Daoy (cell line): Measurements from ENCODE around the gene PRADC1. TPM values are rescaled to one million over a fixed set of nuclear protein-coding genes. Genes with fewer than 3 reads are reported as not detected.

Experiments
- DNase-seq: peaks from one replicate; pipeline ENCODE4 v3.0.0-alpha.2; 2015; ENCODE audit warnings: low read depth
- total RNA-seq: library from RNA; depleted of rRNA; stranded (reverse); fragments of >200 nt; shearing (Covaris generic); gene quantifications from 2 replicates; pipeline ENCODE4 v1.2.3, GENCODE V29; 2014

The PRADC1 gene
- total RNA-seq, 1 experiment from 2014 or later = 30.8 TPM

GRCh38 chr2:73258913-73259215 lies 25.8 kb upstream of the PRADC1 start:
- no peak for DNase-seq

GRCh38 chr2:73258186-73258912 lies 25.3 kb upstream of the PRADC1 start:
- DNase-seq = no peak

- DNase-seq = no peak
Measured at GRCh38 chr2:73257425-73258125, 24.5 kb upstream of the PRADC1 start.

- no peak for DNase-seq
Measured at GRCh38 chr2:73257021-73257420, 24.0 kb upstream of the PRADC1 start.

GRCh38 chr2:73256618-73256922 lies 23.5 kb upstream of the PRADC1 start:
- no peak for DNase-seq

- no peak for DNase-seq
Measured at GRCh38 chr2:73255907-73256617, 23.0 kb upstream of the PRADC1 start.

GRCh38 chr2:73255007-73255644 lies 22.1 kb upstream of the PRADC1 start:
- no peak for DNase-seq

GRCh38 chr2:73254343-73255006 lies 21.4 kb upstream of the PRADC1 start:
- no peak for DNase-seq

- no peak for DNase-seq
Measured at GRCh38 chr2:73253901-73254300, 20.9 kb upstream of the PRADC1 start.

GRCh38 chr2:73253400-73253799 lies 20.4 kb upstream of the PRADC1 start:
- DNase-seq = no peak

- DNase-seq = no peak
Measured at GRCh38 chr2:73252238-73253027, 19.4 kb upstream of the PRADC1 start.

GRCh38 chr2:73250872-73251846 lies 18.1 kb upstream of the PRADC1 start:
- DNase-seq = no peak

GRCh38 chr2:73249636-73250035 lies 16.6 kb upstream of the PRADC1 start:
- DNase-seq = no peak

GRCh38 chr2:73246850-73247249 lies 13.8 kb upstream of the PRADC1 start:
- no peak for DNase-seq

GRCh38 chr2:73244580-73244979 lies 11.5 kb upstream of the PRADC1 start:
- DNase-seq = no peak

- DNase-seq = peak; percentile 75
Measured at GRCh38 chr2:73243884-73244570, 11.0 kb upstream of the PRADC1 start.

GRCh38 chr2:73239776-73240175 lies 6.7 kb upstream of the PRADC1 start:
- no peak for DNase-seq

- no peak for DNase-seq
Measured at GRCh38 chr2:73238976-73239375, 5.9 kb upstream of the PRADC1 start.

GRCh38 chr2:73238149-73238548 lies 5.1 kb upstream of the PRADC1 start:
- DNase-seq = no peak

GRCh38 chr2:73237168-73237567 lies 4.1 kb upstream of the PRADC1 start:
- no peak for DNase-seq
